ENCODE data around the gene MTHFD2L.

DNA sequence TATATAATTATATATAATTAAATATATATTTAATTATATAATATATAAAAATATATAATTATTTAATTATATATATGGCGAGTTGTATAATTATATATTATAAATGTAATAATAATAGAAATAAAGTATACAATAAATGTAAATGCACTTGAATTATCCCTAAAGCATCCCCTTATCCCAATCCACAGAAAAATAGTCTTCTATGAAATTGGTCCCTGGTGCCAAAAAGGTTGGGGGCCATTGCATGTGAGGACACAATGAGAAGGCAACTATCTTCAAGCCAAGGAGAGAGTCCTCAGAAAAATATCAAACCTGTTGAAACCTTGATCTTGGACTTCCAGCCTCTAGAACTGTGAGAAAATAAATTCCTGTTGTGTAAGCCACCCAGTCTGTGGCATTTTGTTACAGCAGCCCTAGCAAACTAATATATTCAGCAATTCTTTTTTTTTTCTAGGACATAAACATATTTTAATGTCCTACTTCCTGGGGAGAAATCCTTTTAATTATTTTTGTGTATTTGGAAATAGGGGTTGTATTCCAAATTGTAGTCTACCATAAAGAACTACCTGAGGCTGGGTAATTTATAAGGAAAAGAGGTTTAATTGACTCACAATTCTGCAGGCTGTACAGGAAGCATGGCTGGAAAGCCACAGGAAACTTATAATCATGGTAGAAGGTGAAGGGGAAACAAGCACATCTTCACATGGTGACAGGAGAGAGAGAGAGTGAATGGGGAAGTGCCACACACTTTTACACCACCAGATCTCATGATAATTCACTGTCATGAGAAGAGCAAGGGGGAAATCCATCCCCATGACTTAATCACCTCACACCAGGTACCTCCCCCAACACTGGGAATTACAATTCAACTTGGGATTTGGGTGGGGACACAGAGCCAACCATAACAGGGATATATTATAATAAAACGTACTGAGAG lies 36.0 kb upstream of the MTHFD2L start:
- TF ChIP-seq, protein P1, sequence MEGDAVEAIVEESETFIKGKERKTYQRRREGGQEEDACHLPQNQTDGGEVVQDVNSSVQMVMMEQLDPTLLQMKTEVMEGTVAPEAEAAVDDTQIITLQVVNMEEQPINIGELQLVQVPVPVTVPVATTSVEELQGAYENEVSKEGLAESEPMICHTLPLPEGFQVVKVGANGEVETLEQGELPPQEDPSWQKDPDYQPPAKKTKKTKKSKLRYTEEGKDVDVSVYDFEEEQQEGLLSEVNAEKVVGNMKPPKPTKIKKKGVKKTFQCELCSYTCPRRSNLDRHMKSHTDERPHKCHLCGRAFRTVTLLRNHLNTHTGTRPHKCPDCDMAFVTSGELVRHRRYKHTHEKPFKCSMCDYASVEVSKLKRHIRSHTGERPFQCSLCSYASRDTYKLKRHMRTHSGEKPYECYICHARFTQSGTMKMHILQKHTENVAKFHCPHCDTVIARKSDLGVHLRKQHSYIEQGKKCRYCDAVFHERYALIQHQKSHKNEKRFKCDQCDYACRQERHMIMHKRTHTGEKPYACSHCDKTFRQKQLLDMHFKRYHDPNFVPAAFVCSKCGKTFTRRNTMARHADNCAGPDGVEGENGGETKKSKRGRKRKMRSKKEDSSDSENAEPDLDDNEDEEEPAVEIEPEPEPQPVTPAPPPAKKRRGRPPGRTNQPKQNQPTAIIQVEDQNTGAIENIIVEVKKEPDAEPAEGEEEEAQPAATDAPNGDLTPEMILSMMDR (conservative IDR thresholded peaks at IDR 0.05), result no peak
- no peak for TF ChIP-seq EZH2 (IDR thresholded peaks at IDR 0.05; ENCODE audit: low read depth)
